WTC11 (cell line): ENCODE results near the gene SPRTN. TPM values are rescaled to one million over a fixed set of nuclear protein-coding genes. Genes with fewer than 3 reads are reported as not detected.

ENCODE experiments used
- ATAC-seq: fragments of 200-7000 bp; cut with Tn5 transposase; 2 replicates; pipeline ENCODE4 v1.10.0; 2021; ENCODE audit warnings: mild to moderate bottlenecking, moderate library complexity
- CTCF ChIA-PET: fragments of 300-600 bp; sonication (Branson Sonifier 250); formaldehyde crosslinking; loops from one replicate; lab custom pipeline; 2021; ENCODE audit warnings: antibody characterized with exemption; lab: Charles Lee
- POLR2A ChIA-PET: fragments of 350-600 bp; sonication (Branson Sonifier 250); formaldehyde crosslinking; loops from one replicate; lab custom pipeline; 2021; ENCODE audit warnings: antibody characterized with exemption; lab: Charles Lee
- DNase-seq: peaks from one replicate; pipeline ENCODE4 v3.0.0; 2021; ENCODE audit warnings: low spot score
- H3K27ac Mint-ChIP-seq: 2 replicates; pipeline ENCODE4 v1.8.0; 2021; ENCODE audit warnings: mixed read lengths
- H3K27me3 Mint-ChIP-seq: 2 replicates; pipeline ENCODE4 v1.8.0; 2021; ENCODE audit warnings: low read depth, mild to moderate bottlenecking, moderate library complexity, mixed read lengths
- H3K36me3 Mint-ChIP-seq: 2 replicates; pipeline ENCODE4 v1.8.0; 2021; ENCODE audit warnings: mixed read lengths
- H3K4me1 Mint-ChIP-seq: 2 replicates; pipeline ENCODE4 v1.8.0; 2022; ENCODE audit warnings: mixed read lengths
- H3K4me3 Mint-ChIP-seq: 2 replicates; pipeline ENCODE4 v1.8.0; 2021; ENCODE audit warnings: mild to moderate bottlenecking, moderate library complexity, mixed read lengths
- H3K9me3 Mint-ChIP-seq: 2 replicates; pipeline ENCODE4 v1.8.0; 2021; ENCODE audit warnings: mixed read lengths
- CREM ChIP-seq: sonication (generic); formaldehyde crosslinking; IDR thresholded peaks from 2 replicates; pipeline ENCODE4 v1.8.1; 2022; ENCODE audit warnings: mild to moderate bottlenecking, missing genetic modification reagents, moderate library complexity
- E2F5 ChIP-seq: sonication (generic); formaldehyde crosslinking; IDR thresholded peaks from 2 replicates; pipeline ENCODE4 v1.8.1; 2022; ENCODE audit warnings: mild to moderate bottlenecking, moderate library complexity, missing genetic modification reagents
- ESRRA ChIP-seq: sonication (generic); formaldehyde crosslinking; IDR thresholded peaks from 2 replicates; pipeline ENCODE4 v1.8.1; 2022; ENCODE audit warnings: mild to moderate bottlenecking, missing genetic modification reagents, borderline replicate concordance
- FOXJ3 ChIP-seq: sonication (generic); formaldehyde crosslinking; IDR thresholded peaks from 2 replicates; pipeline ENCODE4 v1.9.0; 2021; ENCODE audit warnings: missing genetic modification reagents, mild to moderate bottlenecking, borderline replicate concordance
- FOXK1 ChIP-seq: sonication (generic); formaldehyde crosslinking; IDR thresholded peaks from 2 replicates; pipeline ENCODE4 v1.8.0; 2022; ENCODE audit warnings: mild to moderate bottlenecking, moderate library complexity, missing genetic modification reagents
- FOXP1 ChIP-seq: sonication (generic); formaldehyde crosslinking; IDR thresholded peaks from 2 replicates; pipeline ENCODE4 v1.8.0; 2022; ENCODE audit warnings: missing genetic modification reagents, mild to moderate bottlenecking, moderate library complexity, borderline replicate concordance
- GTF2I ChIP-seq: fragments of 250-450 bp; sonication (Bioruptor Pico); conservative IDR thresholded peaks from 2 replicates; pipeline ENCODE4 v1.4.0; 2021; ENCODE audit warnings: mild to moderate bottlenecking
- IRF1 ChIP-seq: sonication (generic); formaldehyde crosslinking; IDR thresholded peaks from 2 replicates; pipeline ENCODE4 v1.8.0; 2023; ENCODE audit warnings: missing genetic modification reagents
- IRF2 ChIP-seq: sonication (generic); formaldehyde crosslinking; IDR thresholded peaks from 2 replicates; pipeline ENCODE4 v1.8.0; 2022; ENCODE audit warnings: low read depth, missing genetic modification reagents, borderline replicate concordance
- KAT7 ChIP-seq: sonication (generic); formaldehyde crosslinking; IDR thresholded peaks from 2 replicates; pipeline ENCODE4 v1.8.1; 2023; ENCODE audit warnings: missing genetic modification reagents, mild to moderate bottlenecking, borderline replicate concordance
- MYBL2 ChIP-seq: sonication (generic); formaldehyde crosslinking; IDR thresholded peaks from 2 replicates; pipeline ENCODE4 v1.8.1; 2023; ENCODE audit warnings: mild to moderate bottlenecking, moderate library complexity, missing genetic modification reagents
- NR1H2 ChIP-seq: sonication (generic); formaldehyde crosslinking; IDR thresholded peaks from 2 replicates; pipeline ENCODE4 v1.9.0; 2021; ENCODE audit warnings: mild to moderate bottlenecking, moderate library complexity, missing genetic modification reagents
- TCF7 ChIP-seq: sonication (generic); formaldehyde crosslinking; IDR thresholded peaks from 2 replicates; pipeline ENCODE4 v1.8.0; 2022; ENCODE audit warnings: mild to moderate bottlenecking, low read depth, missing genetic modification reagents, moderate library complexity
- ZBTB21 ChIP-seq: sonication (generic); formaldehyde crosslinking; IDR thresholded peaks from 2 replicates; pipeline ENCODE4 v1.8.1; 2023; ENCODE audit warnings: mild to moderate bottlenecking, missing genetic modification reagents, borderline replicate concordance
- ZNF138 ChIP-seq: sonication (generic); formaldehyde crosslinking; conservative IDR thresholded peaks from 2 replicates; pipeline ENCODE4 v1.8.1; 2022; ENCODE audit warnings: mild to moderate bottlenecking, moderate library complexity, missing genetic modification reagents
- ZNF423 ChIP-seq: fragments of 250-450 bp; sonication (Bioruptor Pico); IDR thresholded peaks from 2 replicates; pipeline ENCODE4 v2.1.2; 2022; ENCODE audit warnings: mild to moderate bottlenecking, moderate library complexity
- ZNF512 ChIP-seq: sonication (generic); formaldehyde crosslinking; IDR thresholded peaks from 2 replicates; pipeline ENCODE4 v1.8.1; 2022; ENCODE audit warnings: missing genetic modification reagents, borderline replicate concordance
- total RNA-seq: library from RNA; stranded (reverse); gene quantifications from 3 replicates; pipeline ENCODE4 v1.2.3, GENCODE V29; 2021
- TF ChIP-seq, protein P1 (sequence below): sonication (generic); formaldehyde crosslinking; IDR thresholded peaks from 2 replicates; pipeline ENCODE4 v1.8.0; 2022; ENCODE audit warnings: mild to moderate bottlenecking, missing genetic modification reagents
- TF ChIP-seq, protein P2 (sequence below): fragments of 200-600 bp; IDR thresholded peaks from 2 replicates; pipeline ENCODE4 v1.8.0; 2022; ENCODE audit warnings: antibody characterized with exemption
- TF ChIP-seq, protein P3 (sequence below): sonication (generic); formaldehyde crosslinking; IDR thresholded peaks from 2 replicates; pipeline ENCODE4 v1.8.1; 2022; ENCODE audit warnings: low read depth, mild to moderate bottlenecking, moderate library complexity, missing genetic modification reagents, borderline replicate concordance

Gene SPRTN
- total RNA-seq, 1 experiment from 2014 or later, result 14.6 TPM

GRCh38 chr1:231384696-231385415, 46.8 kb downstream of the SPRTN start:
- ATAC-seq (no peak), DNase-seq (no peak)
- Mint-ChIP-seq H3K27ac (no peak overlapping the region), H3K4me3 (no peak overlapping the region), H3K27me3 (no peaks in the 10 kb centered on the region), H3K36me3 (no peaks in the 10 kb centered on the region), H3K4me1 (peaks cover 2% of the 10 kb centered on the region), H3K9me3 (no peaks in the 10 kb centered on the region)
- POLR2A ChIA-PET, result no interaction called here
- CTCF ChIA-PET, result no interaction called here
- TF ChIP-seq NR1H2 (CRISPR knock-in tag) (no peak), FOXJ3 (CRISPR knock-in tag) (no peak), ZBTB21 (CRISPR knock-in tag) (no peak), FOXP1 (CRISPR knock-in tag) (no peak), IRF2 (no peak), IRF1 (no peak), KAT7 (CRISPR knock-in tag) (no peak), E2F5 (CRISPR knock-in tag) (no peak), CREM (CRISPR knock-in tag) (no peak), ZNF512 (CRISPR knock-in tag) (no peak), ZNF423 (CRISPR knock-in tag) (no peak), GTF2I (no peak)
- TF ChIP-seq, protein P1, sequence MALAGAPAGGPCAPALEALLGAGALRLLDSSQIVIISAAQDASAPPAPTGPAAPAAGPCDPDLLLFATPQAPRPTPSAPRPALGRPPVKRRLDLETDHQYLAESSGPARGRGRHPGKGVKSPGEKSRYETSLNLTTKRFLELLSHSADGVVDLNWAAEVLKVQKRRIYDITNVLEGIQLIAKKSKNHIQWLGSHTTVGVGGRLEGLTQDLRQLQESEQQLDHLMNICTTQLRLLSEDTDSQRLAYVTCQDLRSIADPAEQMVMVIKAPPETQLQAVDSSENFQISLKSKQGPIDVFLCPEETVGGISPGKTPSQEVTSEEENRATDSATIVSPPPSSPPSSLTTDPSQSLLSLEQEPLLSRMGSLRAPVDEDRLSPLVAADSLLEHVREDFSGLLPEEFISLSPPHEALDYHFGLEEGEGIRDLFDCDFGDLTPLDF, result no peak

DNA sequence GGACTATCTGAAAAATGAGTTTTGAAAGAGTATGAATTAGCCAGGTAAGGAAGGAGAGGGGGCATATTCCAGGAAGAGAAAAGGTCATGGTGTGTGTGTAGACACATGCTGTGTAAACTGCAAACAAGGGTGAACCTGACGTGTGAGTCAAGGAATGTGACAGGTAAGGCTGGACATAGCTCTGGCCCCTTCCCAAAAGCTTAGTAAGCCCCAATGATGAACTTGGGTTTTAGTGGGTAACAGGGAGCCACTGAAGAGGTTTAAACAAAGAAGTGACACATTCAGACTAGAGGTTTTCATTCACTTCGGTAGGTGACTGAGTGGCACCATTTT, 47.3 kb downstream of the SPRTN start:
- no peaks in the 10 kb centered on the region for H3K9me3 Mint-ChIP-seq
- ChIA-PET POLR2A (no interaction called here), CTCF (no interaction called here)
- no peaks in the 10 kb centered on the region for H3K27me3 Mint-ChIP-seq
- DNase-seq, result no peak
- no peaks in the 10 kb centered on the region for H3K4me1 Mint-ChIP-seq
- H3K36me3 Mint-ChIP-seq, result no peaks in the 10 kb centered on the region
- H3K4me3 Mint-ChIP-seq, result no peak overlapping the region
- ATAC-seq, result no peak
- H3K27ac Mint-ChIP-seq, result no peak overlapping the region
- no peak for TF ChIP-seq TCF7 (CRISPR knock-in tag)
- no peak for TF ChIP-seq MYBL2
- no peak for TF ChIP-seq ZNF512 (CRISPR knock-in tag)
- TF ChIP-seq, protein P1, result no peak
- TF ChIP-seq, protein P2, sequence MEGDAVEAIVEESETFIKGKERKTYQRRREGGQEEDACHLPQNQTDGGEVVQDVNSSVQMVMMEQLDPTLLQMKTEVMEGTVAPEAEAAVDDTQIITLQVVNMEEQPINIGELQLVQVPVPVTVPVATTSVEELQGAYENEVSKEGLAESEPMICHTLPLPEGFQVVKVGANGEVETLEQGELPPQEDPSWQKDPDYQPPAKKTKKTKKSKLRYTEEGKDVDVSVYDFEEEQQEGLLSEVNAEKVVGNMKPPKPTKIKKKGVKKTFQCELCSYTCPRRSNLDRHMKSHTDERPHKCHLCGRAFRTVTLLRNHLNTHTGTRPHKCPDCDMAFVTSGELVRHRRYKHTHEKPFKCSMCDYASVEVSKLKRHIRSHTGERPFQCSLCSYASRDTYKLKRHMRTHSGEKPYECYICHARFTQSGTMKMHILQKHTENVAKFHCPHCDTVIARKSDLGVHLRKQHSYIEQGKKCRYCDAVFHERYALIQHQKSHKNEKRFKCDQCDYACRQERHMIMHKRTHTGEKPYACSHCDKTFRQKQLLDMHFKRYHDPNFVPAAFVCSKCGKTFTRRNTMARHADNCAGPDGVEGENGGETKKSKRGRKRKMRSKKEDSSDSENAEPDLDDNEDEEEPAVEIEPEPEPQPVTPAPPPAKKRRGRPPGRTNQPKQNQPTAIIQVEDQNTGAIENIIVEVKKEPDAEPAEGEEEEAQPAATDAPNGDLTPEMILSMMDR, result no peak
- TF ChIP-seq IRF2, result no peak
- TF ChIP-seq, protein P3, sequence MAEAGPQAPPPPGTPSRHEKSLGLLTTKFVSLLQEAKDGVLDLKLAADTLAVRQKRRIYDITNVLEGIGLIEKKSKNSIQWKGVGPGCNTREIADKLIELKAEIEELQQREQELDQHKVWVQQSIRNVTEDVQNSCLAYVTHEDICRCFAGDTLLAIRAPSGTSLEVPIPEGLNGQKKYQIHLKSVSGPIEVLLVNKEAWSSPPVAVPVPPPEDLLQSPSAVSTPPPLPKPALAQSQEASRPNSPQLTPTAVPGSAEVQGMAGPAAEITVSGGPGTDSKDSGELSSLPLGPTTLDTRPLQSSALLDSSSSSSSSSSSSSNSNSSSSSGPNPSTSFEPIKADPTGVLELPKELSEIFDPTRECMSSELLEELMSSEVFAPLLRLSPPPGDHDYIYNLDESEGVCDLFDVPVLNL (CRISPR knock-in tag), result no peak
- no peak for TF ChIP-seq FOXJ3 (CRISPR knock-in tag)
- TF ChIP-seq FOXK1 (CRISPR knock-in tag), result no peak
- no peak for TF ChIP-seq NR1H2 (CRISPR knock-in tag)
- no peak for TF ChIP-seq ESRRA
- no peak for TF ChIP-seq ZNF138 (CRISPR knock-in tag)
